HL-60 (cell line): Measurements from ENCODE around the gene AXIN1.
"Not testable (repeated sequence)": the region's sequence is repeated elsewhere in the genome, so short reads cannot be mapped to it uniquely, and the experiment has no call there.

ENCODE experiments used
- DNase-seq, 2 experiments: peaks; one replicate each; pipeline ENCODE4 v3.0.0-alpha.2; 2010 to 2020; ENCODE audit warnings: low read depth in 1 of 2, low spot score in 1 of 2
- H3K27ac ChIP-seq: fragments of 250-450 bp; sonication (Bioruptor Pico); replicated peaks from 2 replicates; pipeline ENCODE4 v1.5.1; 2020; ENCODE audit warnings: mild to moderate bottlenecking, moderate library complexity
- H3K27me3 ChIP-seq: fragments of 250-450 bp; sonication (Bioruptor Pico); 2 replicates; pipeline ENCODE4 v1.5.1; 2021; ENCODE audit warnings: mild to moderate bottlenecking, moderate library complexity; ENCODE audit not compliant: insufficient read depth, poor library complexity, severe bottlenecking
- H3K4me3 ChIP-seq: replicated peaks from 2 replicates; pipeline ENCODE4 v1.5.1; 2011; ENCODE audit warnings: mild to moderate bottlenecking, control low read depth, low read length; ENCODE audit not compliant: insufficient read depth
- GABPA ChIP-seq: IDR thresholded peaks from 2 replicates; pipeline ENCODE4 v1.6.1; 2012; ENCODE audit warnings: low read depth
- POLR2AphosphoS5 ChIP-seq: IDR thresholded peaks from 2 replicates; pipeline ENCODE4 v1.6.1; 2012; ENCODE audit warnings: low read depth
- SPI1 ChIP-seq: IDR thresholded peaks from 2 replicates; pipeline ENCODE4 v1.6.1; 2012; ENCODE audit warnings: low read depth, mild to moderate bottlenecking, borderline replicate concordance
- TF ChIP-seq, protein P1 (sequence below): IDR thresholded peaks from 2 replicates; pipeline ENCODE4 v1.6.1; 2012; ENCODE audit warnings: low read depth; ENCODE audit not compliant: insufficient replicate concordance
- TF ChIP-seq, protein P2 (sequence below): IDR thresholded peaks from one replicate; pipeline ENCODE4 v1.5.1; 2011; ENCODE audit warnings: low read length, control low read depth, inconsistent platforms; ENCODE audit not compliant: insufficient read depth

AXIN1 gene

DNA sequence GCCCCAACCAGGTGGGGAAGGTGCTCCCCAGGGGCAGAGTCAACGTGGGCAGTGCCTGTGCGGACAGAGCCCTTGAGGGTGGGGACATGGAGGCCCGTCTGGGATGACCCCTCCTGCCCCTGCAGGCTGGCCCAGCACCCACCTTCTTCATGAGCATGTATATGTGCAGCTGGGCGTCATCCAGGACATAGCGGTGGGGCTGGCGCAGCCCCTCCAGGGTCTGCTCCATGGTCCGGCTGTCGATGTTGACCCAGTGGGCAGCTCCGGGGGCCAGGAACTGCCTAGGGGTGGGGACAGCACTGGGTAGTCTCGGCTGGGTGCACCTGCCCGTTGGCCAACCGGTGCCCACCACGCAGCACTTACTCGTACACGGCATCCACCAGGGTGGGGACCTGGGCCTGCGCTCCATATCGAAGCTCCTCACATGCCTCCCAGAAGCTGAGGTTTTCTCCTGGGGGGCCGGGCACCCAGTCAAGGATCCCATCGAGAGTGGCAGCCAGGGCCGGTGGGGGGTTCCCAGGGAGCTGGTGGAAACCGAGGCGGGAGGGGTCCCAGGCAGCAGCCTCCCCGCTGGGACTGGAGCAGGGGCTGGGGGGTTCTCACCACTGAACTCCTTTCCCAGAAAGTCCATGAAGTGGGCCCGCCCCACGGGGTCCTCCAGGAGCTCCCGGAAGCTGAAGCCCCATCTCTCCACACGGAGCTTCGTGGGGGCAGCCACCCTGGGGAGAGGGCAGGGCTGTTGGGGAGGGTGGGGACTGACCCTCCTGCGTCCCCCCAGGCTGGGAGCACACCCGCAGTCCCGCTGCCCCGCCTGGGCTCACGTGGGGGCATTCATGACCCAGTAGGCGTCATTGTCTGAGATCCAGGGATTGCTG is 81.9 kb downstream of the AXIN1 start:
- TF ChIP-seq, protein P1, sequence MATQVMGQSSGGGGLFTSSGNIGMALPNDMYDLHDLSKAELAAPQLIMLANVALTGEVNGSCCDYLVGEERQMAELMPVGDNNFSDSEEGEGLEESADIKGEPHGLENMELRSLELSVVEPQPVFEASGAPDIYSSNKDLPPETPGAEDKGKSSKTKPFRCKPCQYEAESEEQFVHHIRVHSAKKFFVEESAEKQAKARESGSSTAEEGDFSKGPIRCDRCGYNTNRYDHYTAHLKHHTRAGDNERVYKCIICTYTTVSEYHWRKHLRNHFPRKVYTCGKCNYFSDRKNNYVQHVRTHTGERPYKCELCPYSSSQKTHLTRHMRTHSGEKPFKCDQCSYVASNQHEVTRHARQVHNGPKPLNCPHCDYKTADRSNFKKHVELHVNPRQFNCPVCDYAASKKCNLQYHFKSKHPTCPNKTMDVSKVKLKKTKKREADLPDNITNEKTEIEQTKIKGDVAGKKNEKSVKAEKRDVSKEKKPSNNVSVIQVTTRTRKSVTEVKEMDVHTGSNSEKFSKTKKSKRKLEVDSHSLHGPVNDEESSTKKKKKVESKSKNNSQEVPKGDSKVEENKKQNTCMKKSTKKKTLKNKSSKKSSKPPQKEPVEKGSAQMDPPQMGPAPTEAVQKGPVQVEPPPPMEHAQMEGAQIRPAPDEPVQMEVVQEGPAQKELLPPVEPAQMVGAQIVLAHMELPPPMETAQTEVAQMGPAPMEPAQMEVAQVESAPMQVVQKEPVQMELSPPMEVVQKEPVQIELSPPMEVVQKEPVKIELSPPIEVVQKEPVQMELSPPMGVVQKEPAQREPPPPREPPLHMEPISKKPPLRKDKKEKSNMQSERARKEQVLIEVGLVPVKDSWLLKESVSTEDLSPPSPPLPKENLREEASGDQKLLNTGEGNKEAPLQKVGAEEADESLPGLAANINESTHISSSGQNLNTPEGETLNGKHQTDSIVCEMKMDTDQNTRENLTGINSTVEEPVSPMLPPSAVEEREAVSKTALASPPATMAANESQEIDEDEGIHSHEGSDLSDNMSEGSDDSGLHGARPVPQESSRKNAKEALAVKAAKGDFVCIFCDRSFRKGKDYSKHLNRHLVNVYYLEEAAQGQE = no peak
- TF ChIP-seq POLR2AphosphoS5 (no peak), SPI1 (no peak), GABPA (no peak)
- TF ChIP-seq, protein P2, sequence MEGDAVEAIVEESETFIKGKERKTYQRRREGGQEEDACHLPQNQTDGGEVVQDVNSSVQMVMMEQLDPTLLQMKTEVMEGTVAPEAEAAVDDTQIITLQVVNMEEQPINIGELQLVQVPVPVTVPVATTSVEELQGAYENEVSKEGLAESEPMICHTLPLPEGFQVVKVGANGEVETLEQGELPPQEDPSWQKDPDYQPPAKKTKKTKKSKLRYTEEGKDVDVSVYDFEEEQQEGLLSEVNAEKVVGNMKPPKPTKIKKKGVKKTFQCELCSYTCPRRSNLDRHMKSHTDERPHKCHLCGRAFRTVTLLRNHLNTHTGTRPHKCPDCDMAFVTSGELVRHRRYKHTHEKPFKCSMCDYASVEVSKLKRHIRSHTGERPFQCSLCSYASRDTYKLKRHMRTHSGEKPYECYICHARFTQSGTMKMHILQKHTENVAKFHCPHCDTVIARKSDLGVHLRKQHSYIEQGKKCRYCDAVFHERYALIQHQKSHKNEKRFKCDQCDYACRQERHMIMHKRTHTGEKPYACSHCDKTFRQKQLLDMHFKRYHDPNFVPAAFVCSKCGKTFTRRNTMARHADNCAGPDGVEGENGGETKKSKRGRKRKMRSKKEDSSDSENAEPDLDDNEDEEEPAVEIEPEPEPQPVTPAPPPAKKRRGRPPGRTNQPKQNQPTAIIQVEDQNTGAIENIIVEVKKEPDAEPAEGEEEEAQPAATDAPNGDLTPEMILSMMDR = no peak
- no peak overlapping the region for H3K4me3 ChIP-seq
- no peak for DNase-seq
- H3K27me3 ChIP-seq = peaks cover 13% of the 10 kb centered on the region
- H3K27ac ChIP-seq = no peak overlapping the region

DNA sequence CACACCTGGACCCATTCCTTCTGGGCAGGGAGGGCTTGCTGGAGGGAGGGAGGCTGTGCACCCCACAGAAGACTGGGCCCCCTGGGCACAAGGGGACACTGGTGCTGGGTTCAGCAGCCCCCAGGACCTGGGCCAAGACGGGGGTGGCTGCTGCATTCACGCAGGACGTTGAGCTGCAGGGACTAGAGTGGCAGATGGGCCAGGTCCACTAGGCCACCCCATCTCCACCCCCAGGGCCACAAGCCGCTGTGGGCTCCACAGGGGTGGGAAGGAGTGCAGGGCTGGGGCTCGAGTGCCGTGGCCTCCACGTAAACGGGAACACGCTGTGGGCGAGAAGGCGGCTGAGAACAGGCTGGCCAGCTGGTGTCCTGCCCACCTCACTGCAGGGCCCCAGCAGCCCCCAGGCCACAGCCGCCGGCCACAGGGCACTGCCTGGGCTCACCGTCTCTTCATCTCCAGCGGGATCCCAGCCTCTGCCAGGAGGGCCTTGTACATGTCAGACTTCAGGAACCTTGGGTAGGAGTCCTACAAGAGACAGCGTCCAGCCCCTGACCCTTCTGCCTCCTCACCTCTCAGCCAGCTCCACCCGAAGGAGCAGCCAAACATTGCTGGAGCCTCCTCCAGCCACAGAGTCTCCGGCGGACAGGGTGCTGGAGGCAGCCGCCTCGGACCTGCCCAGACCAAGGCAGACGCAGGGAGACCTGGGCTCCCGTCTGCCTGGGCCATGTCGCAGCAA is 83.3 kb downstream of the AXIN1 start:
- no peak for DNase-seq
- no peak overlapping the region for H3K27ac ChIP-seq
- peaks cover 4% of the 10 kb centered on the region for H3K27me3 ChIP-seq
- H3K4me3 ChIP-seq = no peak overlapping the region
- TF ChIP-seq POLR2AphosphoS5 (no peak), SPI1 (no peak), GABPA (no peak)
- TF ChIP-seq, protein P2 = no peak
- TF ChIP-seq, protein P1 = no peak

DNA sequence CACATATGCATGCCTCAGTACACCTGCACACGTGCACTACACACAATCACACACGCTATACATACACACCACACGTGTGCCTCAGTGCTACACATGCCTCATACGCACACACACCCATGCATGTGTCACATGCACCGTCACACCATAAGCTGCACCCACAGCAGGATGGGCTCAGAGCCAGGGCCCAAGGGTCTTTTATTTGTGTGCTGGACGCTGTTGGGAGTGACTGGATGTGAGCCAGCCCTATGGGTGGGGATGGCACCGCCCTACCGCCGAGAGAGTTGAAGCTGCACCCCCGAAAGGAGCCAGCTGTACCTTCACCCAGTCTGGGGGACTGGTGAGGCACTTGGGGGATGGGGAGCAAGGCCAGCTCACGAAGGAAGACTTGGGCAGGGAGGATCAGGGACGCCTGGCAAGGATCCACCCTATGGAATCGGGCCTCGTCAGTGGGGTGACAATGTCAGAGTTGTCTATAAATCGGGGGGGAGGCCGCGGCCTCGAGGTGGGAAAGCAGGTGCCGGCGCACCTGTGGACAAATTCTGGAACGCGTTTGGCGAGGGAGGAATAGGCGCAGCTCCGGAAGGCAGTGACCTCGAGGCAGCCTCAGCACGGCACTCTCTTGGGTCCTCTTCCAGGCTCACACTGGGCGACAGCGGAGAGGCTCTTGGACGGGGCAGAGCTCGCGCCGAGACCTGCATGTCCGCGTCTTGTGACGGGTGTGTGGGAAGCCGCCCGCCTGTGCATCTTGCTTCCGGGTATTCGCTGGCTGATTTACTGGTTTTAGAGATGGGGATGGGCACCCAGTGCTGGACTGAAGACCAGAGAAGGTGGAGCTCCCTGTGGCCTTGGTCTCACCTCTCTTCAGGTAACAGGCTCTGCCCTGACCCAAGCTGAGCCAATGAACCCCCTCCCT is 84.1 kb downstream of the AXIN1 start:
- Histone ChIP-seq H3K27me3 (peaks cover 3% of the 10 kb centered on the region), H3K4me3 (no peak overlapping the region), H3K27ac (no peak overlapping the region)
- no peak for DNase-seq
- TF ChIP-seq POLR2AphosphoS5 = no peak
- TF ChIP-seq GABPA = no peak
- TF ChIP-seq, protein P2 = no peak
- TF ChIP-seq, protein P1 = no peak
- TF ChIP-seq SPI1 = no peak

DNA sequence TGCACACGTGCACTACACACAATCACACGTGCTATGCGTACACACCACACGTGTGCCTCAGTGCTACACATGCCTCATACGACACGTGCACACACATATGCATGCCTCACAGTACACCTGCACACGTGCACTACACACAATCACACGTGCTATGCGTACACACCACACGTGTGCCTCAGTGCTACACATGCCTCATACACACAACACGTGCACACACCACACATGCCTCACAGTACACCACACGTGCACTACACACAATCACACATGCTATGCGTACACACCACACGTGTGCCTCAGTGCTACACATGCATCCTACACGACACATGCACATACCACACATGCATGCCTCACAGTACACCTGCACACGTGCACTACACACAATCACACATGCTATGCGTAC is 85.0 kb downstream of the AXIN1 start:
- H3K27ac ChIP-seq, H3K4me3 ChIP-seq, DNase-seq, H3K27me3 ChIP-seq: not testable (repeated sequence)
